HFFc6 (cell line): ENCODE results near the gene TMED6. TPM values are rescaled to one million over a fixed set of nuclear protein-coding genes. Genes with fewer than 3 reads are reported as not detected.

ENCODE experiments used
- DNase-seq: peaks from one replicate; pipeline ENCODE4 v3.0.0-alpha.2; 2018
- H3K27ac Mint-ChIP-seq: 2 replicates; pipeline ENCODE4 v1.8.0; 2020; ENCODE audit warnings: mild to moderate bottlenecking, mixed read lengths
- H3K27me3 Mint-ChIP-seq: 2 replicates; pipeline ENCODE4 v1.8.0; 2021; ENCODE audit warnings: mild to moderate bottlenecking, moderate library complexity, mixed read lengths; ENCODE audit not compliant: insufficient read depth
- H3K36me3 Mint-ChIP-seq: 2 replicates; pipeline ENCODE4 v1.8.0; 2021; ENCODE audit warnings: low read depth, mixed read lengths
- H3K4me1 Mint-ChIP-seq: 2 replicates; pipeline ENCODE4 v1.8.0; 2020; ENCODE audit warnings: low read depth, mixed read lengths
- H3K4me3 Mint-ChIP-seq: 2 replicates; pipeline ENCODE4 v1.8.0; 2020; ENCODE audit warnings: mild to moderate bottlenecking, moderate library complexity, mixed read lengths
- H3K9me3 Mint-ChIP-seq: 2 replicates; pipeline ENCODE4 v1.8.0; 2020; ENCODE audit warnings: mild to moderate bottlenecking, mixed read lengths
- CTCF ChIP-seq: fragments of 200-600 bp; sonication (generic); IDR thresholded peaks from 2 replicates; pipeline ENCODE4 v1.5.0; 2021; ENCODE audit warnings: antibody characterized with exemption, mild to moderate bottlenecking
- total RNA-seq, 6 experiments: library from RNA; stranded (reverse); fragmentation: NEBNext Ultra II Directional; extraction: Animal tissue kit (Norgen Biotek cat#: 25700); gene quantifications; 2 replicates in 1 of 6; 3 replicates in 5 of 6; pipeline ENCODE4 v1.2.3, GENCODE V29; 2021

Gene TMED6
- total RNA-seq, 6 experiments from 2014 or later = 0.21 to 0.40 (median 0.26) TPM; not detected in 2

GRCh38 chr16:69322343-69322742, 29.2 kb downstream of the TMED6 start:
- Mint-ChIP-seq H3K27me3 (no peaks in the 10 kb centered on the region; the same call in none of the 2 replicates), H3K9me3 (no peaks in the 10 kb centered on the region), H3K36me3 (peaks cover 48% of the 10 kb centered on the region), H3K27ac (peak overlapping the region; percentile 7; the same call in 1 of the 2 replicates), H3K4me1 (peaks cover 21% of the 10 kb centered on the region), H3K4me3 (no peak overlapping the region)
- no peak for TF ChIP-seq CTCF
- DNase-seq = no peak

GRCh38 chr16:69321080-69321479, 30.5 kb downstream of the TMED6 start:
- Mint-ChIP-seq H3K27ac (no peak overlapping the region), H3K4me3 (no peak overlapping the region), H3K9me3 (no peaks in the 10 kb centered on the region), H3K27me3 (no peaks in the 10 kb centered on the region; the same call in none of the 2 replicates), H3K36me3 (peaks cover 40% of the 10 kb centered on the region), H3K4me1 (peaks cover 13% of the 10 kb centered on the region)
- DNase-seq = no peak
- TF ChIP-seq CTCF = no peak

- H3K27me3 Mint-ChIP-seq = no peaks in the 10 kb centered on the region; the same call in none of the 2 replicates
- no peaks in the 10 kb centered on the region for H3K9me3 Mint-ChIP-seq
- no peak for TF ChIP-seq CTCF
- no peak for DNase-seq
- H3K36me3 Mint-ChIP-seq = peaks cover 36% of the 10 kb centered on the region
- H3K27ac Mint-ChIP-seq = no peak overlapping the region
- peaks cover 10% of the 10 kb centered on the region for H3K4me1 Mint-ChIP-seq
- H3K4me3 Mint-ChIP-seq = no peak overlapping the region
Observed at GRCh38 chr16:69320740-69321073, 30.9 kb downstream of the TMED6 start.

- no peak overlapping the region for H3K4me3 Mint-ChIP-seq
- H3K27me3 Mint-ChIP-seq = no peaks in the 10 kb centered on the region; the same call in 1 of the 2 replicates
- H3K4me1 Mint-ChIP-seq = peaks cover 10% of the 10 kb centered on the region
- DNase-seq = no peak
- H3K27ac Mint-ChIP-seq = no peak overlapping the region
- H3K36me3 Mint-ChIP-seq = peaks cover 31% of the 10 kb centered on the region
- no peaks in the 10 kb centered on the region for H3K9me3 Mint-ChIP-seq
- TF ChIP-seq CTCF = no peak
Observed at GRCh38 chr16:69319826-69320739, 31.5 kb downstream of the TMED6 start.

GRCh38 chr16:69319381-69319780, 32.2 kb downstream of the TMED6 start:
- H3K9me3 Mint-ChIP-seq = no peaks in the 10 kb centered on the region
- H3K4me3 Mint-ChIP-seq = no peak overlapping the region
- H3K36me3 Mint-ChIP-seq = peaks cover 28% of the 10 kb centered on the region
- DNase-seq = no peak
- H3K27ac Mint-ChIP-seq = no peak overlapping the region
- no peaks in the 10 kb centered on the region; the same call in none of the 2 replicates for H3K27me3 Mint-ChIP-seq
- no peak for TF ChIP-seq CTCF
- peaks cover 4% of the 10 kb centered on the region for H3K4me1 Mint-ChIP-seq
